Endothelial cell of umbilical vein (primary cell): ENCODE results near the gene GALR2. TPM values are rescaled to one million over a fixed set of nuclear protein-coding genes. Genes with fewer than 3 reads are reported as not detected.

Source experiments
- BruUV-seq: library from RNA; stranded (reverse); fragments of 400-500 nt; replicated peaks from 2 replicates; lab custom pipeline; 2021; lab: Mats Ljungman, UMichigan
- CTCF ChIA-PET: fragments of 300-600, 350-600 bp; sonication (Branson Sonifier 250); formaldehyde crosslinking; loops from one replicate; lab custom pipeline; 2021; ENCODE audit warnings: antibody characterized with exemption, inconsistent platforms; lab: Charles Lee
- POLR2A ChIA-PET: fragments of 300-600, 350-600 bp; sonication (Branson Sonifier 250); formaldehyde crosslinking; loops from one replicate; lab custom pipeline; 2021; ENCODE audit warnings: antibody characterized with exemption, inconsistent platforms; lab: Charles Lee
- DNase-seq: peaks from one replicate; pipeline ENCODE4 v3.0.0-alpha.2; 2011; ENCODE audit warnings: low read depth, low spot score
- FAIRE-seq: peaks from 2 replicates; lab custom pipeline; 2011; peaks lifted over from hg19 to GRCh38; lab: Jason Lieb, UNC
- H2AFZ ChIP-seq: 2 replicates; pipeline ENCODE4 v1.6.0; 2012; ENCODE audit warnings: low read depth, low read length, control low read depth, inconsistent platforms
- H3K27ac ChIP-seq: 2 replicates; pipeline ENCODE4 v1.5.1; 2011; ENCODE audit warnings: low read depth, mild to moderate bottlenecking, control low read depth, low read length, moderate library complexity; ENCODE audit not compliant: insufficient read depth
- H3K27me3 ChIP-seq, 2 experiments: 2 replicates each; pipeline versions ENCODE4 v1.6.0 to v1.6.1; 2011; ENCODE audit warnings: low read length in 2 of 2, mixed read lengths in 1 of 2; ENCODE audit not compliant: control insufficient read depth in 2 of 2, insufficient read depth in 2 of 2
- H3K36me3 ChIP-seq, 2 experiments: 2 replicates in 1 of 2; 3 replicates in 1 of 2; pipeline ENCODE4 v1.5.1; 2011; ENCODE audit warnings: low read length in 2 of 2, mild to moderate bottlenecking in 1 of 2, moderate library complexity in 1 of 2; ENCODE audit not compliant: control insufficient read depth in 2 of 2, insufficient read depth in 2 of 2; ENCODE audit errors: extremely low read depth in 1 of 2
- H3K4me1 ChIP-seq: 3 replicates; pipeline ENCODE4 v1.5.1; 2011; ENCODE audit warnings: mild to moderate bottlenecking, low read length; ENCODE audit not compliant: control insufficient read depth, insufficient read depth; ENCODE audit errors: extremely low read depth
- H3K4me2 ChIP-seq: 2 replicates; pipeline ENCODE4 v1.6.1; 2011; ENCODE audit warnings: low read length, control low read depth, mixed read lengths; ENCODE audit not compliant: insufficient read depth
- H3K4me3 ChIP-seq, 3 experiments: fragments of 200-600 bp in 1 of 3; sonication (generic), shearing (Covaris generic) in 1 of 3; replicated peaks in 1 of 3; 2 replicates each; pipeline ENCODE4 v1.5.1; 2011 to 2016; ENCODE audit warnings: control low read depth in 3 of 3, low read length in 3 of 3, mild to moderate bottlenecking in 2 of 3, inconsistent platforms in 1 of 3, low read depth in 1 of 3, moderate library complexity in 1 of 3; ENCODE audit not compliant: insufficient read depth in 1 of 3
- H3K79me2 ChIP-seq: 2 replicates; pipeline ENCODE4 v1.6.0; 2012; ENCODE audit warnings: low read length, inconsistent platforms; ENCODE audit not compliant: control insufficient read depth, insufficient read depth
- H3K9ac ChIP-seq: replicated peaks from 2 replicates; pipeline ENCODE3; 2011; ENCODE audit warnings: low read length, control low read depth; ENCODE audit not compliant: insufficient read depth; ENCODE audit errors: extremely low read depth
- H3K9me1 ChIP-seq: replicated peaks from 3 replicates; pipeline ENCODE4 v1.6.0; 2011; ENCODE audit warnings: mild to moderate bottlenecking, low read length; ENCODE audit not compliant: control insufficient read depth, insufficient read depth; ENCODE audit errors: extremely low read depth
- H3K9me3 ChIP-seq: replicated peaks from 2 replicates; pipeline ENCODE4 v1.5.1; 2012; ENCODE audit warnings: low read length, inconsistent platforms; ENCODE audit not compliant: control insufficient read depth, insufficient read depth
- H4K20me1 ChIP-seq: replicated peaks from 2 replicates; pipeline ENCODE3; 2011; ENCODE audit warnings: mild to moderate bottlenecking, low read length; ENCODE audit not compliant: control insufficient read depth, insufficient read depth; ENCODE audit errors: extremely low read depth
- CTCF ChIP-seq, 2 donors: IDR thresholded peaks; 1 replicate in 1 of 2; 2 replicates in 1 of 2; pipeline ENCODE4 v1.5.1; 2011; ENCODE audit warnings: low read length in 2 of 2, mild to moderate bottlenecking in 2 of 2, moderate library complexity in 2 of 2, control low read depth in 1 of 2, inconsistent platforms in 1 of 2, low read depth in 1 of 2; ENCODE audit not compliant: insufficient read depth in 1 of 2; ENCODE audit errors: extremely low read depth in 1 of 2
- EZH2 ChIP-seq: IDR thresholded peaks from 2 replicates; pipeline ENCODE4 v1.6.1; 2012; ENCODE audit warnings: borderline replicate concordance, low read depth, mild to moderate bottlenecking, moderate library complexity, low read length, inconsistent platforms; ENCODE audit not compliant: severe bottlenecking
- FOS ChIP-seq: IDR thresholded peaks from 2 replicates; pipeline ENCODE4 v1.6.1; 2011; ENCODE audit warnings: mild to moderate bottlenecking, low read length, moderate library complexity, borderline replicate concordance; ENCODE audit not compliant: insufficient read depth
- GATA2 ChIP-seq: IDR thresholded peaks from 2 replicates; pipeline ENCODE4 v1.7.0; 2011; ENCODE audit warnings: low read depth, mild to moderate bottlenecking, moderate library complexity, mixed read lengths, low read length; ENCODE audit not compliant: insufficient read length, insufficient read depth
- JUN ChIP-seq: IDR thresholded peaks from 2 replicates; pipeline ENCODE4 v1.6.1; 2011; ENCODE audit warnings: borderline replicate concordance, low read depth; ENCODE audit not compliant: insufficient read length, insufficient read depth
- MAX ChIP-seq: IDR thresholded peaks from 2 replicates; pipeline ENCODE4 v1.6.1; 2011; ENCODE audit not compliant: insufficient read depth, insufficient read length
- MYC ChIP-seq: IDR thresholded peaks from one replicate; pipeline ENCODE4 v1.6.1; 2011; ENCODE audit warnings: mild to moderate bottlenecking, low read depth, low read length
- POLR2A ChIP-seq: IDR thresholded peaks from 2 replicates; pipeline ENCODE4 v1.6.1; 2012; ENCODE audit warnings: low read depth, mild to moderate bottlenecking, control low read depth, low read length
- POLR2AphosphoS5 ChIP-seq: IDR thresholded peaks from 2 replicates; pipeline ENCODE4 v1.6.1; 2012; ENCODE audit warnings: low read depth, mild to moderate bottlenecking, control low read depth, low read length, moderate library complexity; ENCODE audit not compliant: insufficient read depth
- dilution Hi-C: fragments of 300-500 bp; cut with MboI; formaldehyde crosslinking; loops from one replicate; pipeline ENCODE4 v1.15.0; 2019; ENCODE audit warnings: low sequenced_read_pairs; ENCODE audit not compliant: extremely low pct_ligation_motif_present
- intact Hi-C: fragments of 100-400 bp; cut with micrococcal nuclease; formaldehyde crosslinking; loops from one replicate; pipeline ENCODE4 v1.10.0; 2022
- polyA plus RNA-seq, 4 experiments: library from polyadenylated mRNA; depleted of rRNA in 3 of 4; stranded (reverse) in 3 of 4; unstranded in 1 of 4; fragments of >200 nt; gene quantifications; 2 replicates each; pipeline versions ENCODE4 v1.2.1 to v1.2.3, GENCODE V29; 2011 to 2012; ENCODE audit warnings: missing spikeins in 1 of 4
- total RNA-seq: library from RNA; stranded (reverse); gene quantifications from 2 replicates; pipeline ENCODE4 v1.2.3, GENCODE V29; 2021

Gene GALR2
- total and polyA plus RNA-seq, 2 donors (not counting 3 experiments of a cell fraction or from before 2014, with no cell fraction given), result 0.47 TPM; not detected in 1

- no TSS peak for BruUV-seq
- Histone ChIP-seq H3K27ac (peak overlapping the region; percentile 14), H4K20me1 (no peaks in the 10 kb centered on the region), H3K4me1 (peaks cover 3% of the 10 kb centered on the region), H3K9me3 (no peaks in the 10 kb centered on the region), H3K79me2 (no peaks in the 10 kb centered on the region), H3K36me3 (no peaks in the 10 kb centered on the region), H3K9me1 (no peaks in the 10 kb centered on the region), H3K27me3 (no peaks in the 10 kb centered on the region), H2AFZ (peak overlapping the region; percentile 96), H3K4me2 (peak overlapping the region; percentile 26), H3K9ac (peak overlapping the region; percentile 36), H3K4me3 (peak overlapping the region in 1 of 3 experiments; percentile 8)
- TF ChIP-seq POLR2AphosphoS5, result no peak
- no peak for TF ChIP-seq JUN
- TF ChIP-seq MYC, result no peak
- no peak for TF ChIP-seq FOS
- TF ChIP-seq POLR2A, result no peak
- no peak for TF ChIP-seq MAX
- TF ChIP-seq CTCF (IDR thresholded peaks at IDR 0.05; ENCODE audit: extremely low read depth in 1 of 2, insufficient read depth in 1 of 2, low read depth in 1 of 2, low read length in 2 of 2), result no peak
- no peak for TF ChIP-seq EZH2
- no peak for TF ChIP-seq GATA2
- CTCF ChIA-PET, result interaction anchor here (0.5 to 14.5 kb wide), 20 partner anchors 9 to 210 kb away, joined by 3 to 320 read pairs (median 4); partner anchors contain the start of gene FOXJ1
- intact Hi-C loops (loop anchor here (1.0 to 5.0 kb wide), 5 partner anchors 25 to 175 kb away; no protein-coding TSS in a partner anchor), dilution Hi-C loops (no loop called here)
- FAIRE-seq (no peak), DNase-seq (no peak)
- POLR2A ChIA-PET, result interaction anchor here (0.6 to 1.3 kb wide), 2 partner anchors 30 to 157 kb away, joined by 5 to 9 read pairs; no protein-coding TSS in a partner anchor
Observed at GRCh38 chr17:76121932-76122430, 47.4 kb downstream of the GALR2 start.
